AG04449 (cell line): ENCODE results near the gene DESI1.

Experiments
- CTCF ChIA-PET: fragments of 350-600 bp; formaldehyde crosslinking; extraction: SDS; loops from one replicate; lab custom pipeline; 2021; ENCODE audit warnings: antibody characterized with exemption; lab: Yijun Ruan, JAX
- POLR2A ChIA-PET: fragments of 400-600, 350-600 bp; formaldehyde crosslinking; extraction: SDS; loops from one replicate; lab custom pipeline; 2020; ENCODE audit warnings: antibody characterized with exemption, inconsistent platforms; lab: Yijun Ruan, JAX
- DNase-seq: peaks from one replicate; pipeline ENCODE4 v3.0.0-alpha.2; 2010; ENCODE audit warnings: low read depth, low spot score
- H3K4me3 ChIP-seq: 2 replicates; pipeline ENCODE4 v1.5.1; 2011; ENCODE audit warnings: low read depth, mild to moderate bottlenecking, control low read depth, low read length
- CTCF ChIP-seq: IDR thresholded peaks from one replicate; pipeline ENCODE4 v1.5.1; 2011; ENCODE audit warnings: mild to moderate bottlenecking, moderate library complexity, low read length, control low read depth, inconsistent platforms; ENCODE audit not compliant: insufficient read depth; ENCODE audit errors: missing control alignments

Gene DESI1

GRCh38 chr22:41571786-41572185 is 49.1 kb downstream of the DESI1 start:
- H3K4me3 ChIP-seq: no peak overlapping the region
- DNase-seq: no peak
- no peak for TF ChIP-seq CTCF
- ChIA-PET CTCF (no interaction called here), POLR2A (no interaction called here)

GRCh38 chr22:41570221-41570620 is 50.6 kb downstream of the DESI1 start:
- no peak overlapping the region for H3K4me3 ChIP-seq
- TF ChIP-seq CTCF: no peak
- ChIA-PET POLR2A (no interaction called here), CTCF (no interaction called here)
- no peak for DNase-seq

- POLR2A ChIA-PET: interaction anchor here (1.5 kb wide), 1 partner anchor 21 kb away, joined by 4 read pairs; the partner anchor contains the start of gene PMM1
- no peak overlapping the region for H3K4me3 ChIP-seq
- CTCF ChIA-PET: interaction anchor here (1.0 to 2.2 kb wide), 3 partner anchors 10 to 30 kb away, joined by 4 to 6 read pairs (median 4); no protein-coding TSS in a partner anchor
- no peak for DNase-seq
- no peak for TF ChIP-seq CTCF
These were observed 52.0 kb downstream of the DESI1 start for GRCh38 chr22:41568811-41569210.

- CTCF ChIA-PET: interaction anchor here (0.8 to 2.2 kb wide), 3 partner anchors 9 to 31 kb away, joined by 3 to 6 read pairs (median 3); no protein-coding TSS in a partner anchor
These were observed 53.4 kb downstream of the DESI1 start for GRCh38 chr22:41567512-41567768.

GRCh38 chr22:41565403-41566054 is 55.3 kb downstream of the DESI1 start:
- ChIA-PET POLR2A (interaction anchor here (0.7 kb wide), 1 partner anchor 22 kb away, joined by 3 read pairs; no protein-coding TSS in a partner anchor), CTCF (interaction anchor here (0.6 to 2.3 kb wide), 3 partner anchors 11 to 542 kb away, joined by 3 to 6 read pairs (median 3); no protein-coding TSS in a partner anchor)

More at GRCh38 chr22:41567512-41567768, 53.4 kb downstream of the DESI1 start:
- no peak for TF ChIP-seq CTCF
- DNase-seq: no peak
- POLR2A ChIA-PET: interaction anchor here (1.7 kb wide), 1 partner anchor 10 kb away, joined by 6 read pairs; no protein-coding TSS in a partner anchor
- no peak overlapping the region for H3K4me3 ChIP-seq

More at GRCh38 chr22:41565403-41566054, 55.3 kb downstream of the DESI1 start:
- H3K4me3 ChIP-seq: no peak overlapping the region
- DNase-seq: no peak
- TF ChIP-seq CTCF: no peak
